Measurements from ENCODE around the gene RPP25L.
A peak's percentile ranks its signal among the peaks of the same experiment; 100 is the strongest.

RPP25L gene

GRCh38 chr9:34566322-34566721, 45.6 kb downstream of the RPP25L start:
- no peak overlapping the region for H3K4me3 ChIP-seq (ENCODE audit: low read depth, low read length)
- no peak for DNase-seq (ENCODE audit: low read depth)
- no peak for TF ChIP-seq CTCF (conservative IDR thresholded peaks at IDR 0.05; ENCODE audit: low read depth, low read length)

- no peak for TF ChIP-seq CTCF (conservative IDR thresholded peaks at IDR 0.05; ENCODE audit: low read depth, low read length)
- DNase-seq (ENCODE audit: low read depth) = no peak
- H3K4me3 ChIP-seq (ENCODE audit: low read depth, low read length) = no peak overlapping the region
Observed at GRCh38 chr9:34565856-34566255, 46.0 kb downstream of the RPP25L start.

- no peak overlapping the region for H3K4me3 ChIP-seq (ENCODE audit: low read depth, low read length)
- no peak for TF ChIP-seq CTCF (conservative IDR thresholded peaks at IDR 0.05; ENCODE audit: low read depth, low read length)
- no peak for DNase-seq (ENCODE audit: low read depth)
Observed at GRCh38 chr9:34564617-34565016, 47.3 kb downstream of the RPP25L start.

GRCh38 chr9:34563262-34563661, 48.6 kb downstream of the RPP25L start:
- no peak overlapping the region for H3K4me3 ChIP-seq (ENCODE audit: low read depth, low read length)
- TF ChIP-seq CTCF (conservative IDR thresholded peaks at IDR 0.05; ENCODE audit: low read depth, low read length) = no peak
- no peak for DNase-seq (ENCODE audit: low read depth)

- H3K4me3 ChIP-seq (ENCODE audit: low read depth, low read length) = no peak overlapping the region
- TF ChIP-seq CTCF (conservative IDR thresholded peaks at IDR 0.05; ENCODE audit: low read depth, low read length) = peak; percentile 63
- no peak for DNase-seq (ENCODE audit: low read depth)
Observed at GRCh38 chr9:34562135-34562745, 49.7 kb downstream of the RPP25L start.

- no peak for TF ChIP-seq CTCF (conservative IDR thresholded peaks at IDR 0.05; ENCODE audit: low read depth, low read length)
- no peak for DNase-seq (ENCODE audit: low read depth)
- H3K4me3 ChIP-seq (ENCODE audit: low read depth, low read length) = no peak overlapping the region
Observed at GRCh38 chr9:34560599-34561214, 51.2 kb downstream of the RPP25L start.

Measured in choroid plexus epithelial cell (primary cell).